ENCODE data around the gene SPEF2.
"Not testable (repeated sequence)": the region's sequence is repeated elsewhere in the genome, so short reads cannot be mapped to it uniquely, and the experiment has no call there.

SPEF2 gene

DNA sequence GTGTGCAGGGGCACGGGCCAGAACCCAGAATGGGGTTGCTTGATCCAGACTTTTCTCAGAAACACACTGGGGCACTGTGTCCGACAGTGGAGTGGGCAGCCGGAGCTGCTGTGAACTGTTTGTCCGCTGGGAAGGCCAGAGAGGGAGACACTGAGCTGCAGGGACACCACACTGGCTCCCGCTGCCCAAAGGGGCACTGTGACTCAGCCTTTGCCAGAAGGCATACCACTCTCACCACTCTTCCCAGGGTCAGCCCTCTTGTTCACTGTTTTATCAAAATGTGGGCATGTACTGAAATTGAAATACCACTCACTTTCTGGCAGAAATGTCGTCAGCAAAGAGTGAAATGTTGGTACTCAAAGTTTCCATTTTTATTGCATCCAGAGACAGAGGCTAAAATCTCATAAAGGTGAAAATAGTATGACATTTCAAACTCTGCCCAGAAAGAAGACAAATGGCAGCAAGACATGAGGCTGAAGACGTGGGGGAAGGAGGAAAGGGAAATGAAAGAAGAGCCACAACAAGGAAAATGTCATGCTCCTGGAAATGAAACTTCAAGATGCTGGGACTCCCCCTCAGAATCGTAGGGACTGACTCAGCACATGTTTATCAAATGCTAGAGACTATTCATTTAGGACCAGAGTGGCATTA lies 234.5 kb downstream of the SPEF2 start:
- DNase-seq (ENCODE audit: insufficient read length): no peak
- no peak for TF ChIP-seq POLR2AphosphoS5 (IDR thresholded peaks at IDR 0.05; ENCODE audit: low read depth, low read length)
- no peak for TF ChIP-seq TAF1 (IDR thresholded peaks at IDR 0.05; ENCODE audit: borderline replicate concordance, low read depth, low read length)
- no peak for TF ChIP-seq POLR2A (IDR thresholded peaks at IDR 0.05; ENCODE audit: low read depth, low read length)
- FAIRE-seq: peak; percentile 73

- no peak for DNase-seq (ENCODE audit: insufficient read length)
- TF ChIP-seq POLR2A (IDR thresholded peaks at IDR 0.05; ENCODE audit: low read depth, low read length) (no peak), TAF1 (IDR thresholded peaks at IDR 0.05; ENCODE audit: borderline replicate concordance, low read depth, low read length) (no peak), POLR2AphosphoS5 (IDR thresholded peaks at IDR 0.05; ENCODE audit: low read depth, low read length) (no peak)
- no peak for FAIRE-seq
Measured at GRCh38 chr5:35852773-35853172, 235.1 kb downstream of the SPEF2 start.

- FAIRE-seq (peak; percentile 62), DNase-seq (ENCODE audit: insufficient read length) (no peak)
- TF ChIP-seq POLR2AphosphoS5 (IDR thresholded peaks at IDR 0.05; ENCODE audit: low read depth, low read length) (no peak), POLR2A (IDR thresholded peaks at IDR 0.05; ENCODE audit: low read depth, low read length) (no peak), TAF1 (IDR thresholded peaks at IDR 0.05; ENCODE audit: borderline replicate concordance, low read depth, low read length) (no peak)
Measured at GRCh38 chr5:35853631-35854030, 236.0 kb downstream of the SPEF2 start.

DNA sequence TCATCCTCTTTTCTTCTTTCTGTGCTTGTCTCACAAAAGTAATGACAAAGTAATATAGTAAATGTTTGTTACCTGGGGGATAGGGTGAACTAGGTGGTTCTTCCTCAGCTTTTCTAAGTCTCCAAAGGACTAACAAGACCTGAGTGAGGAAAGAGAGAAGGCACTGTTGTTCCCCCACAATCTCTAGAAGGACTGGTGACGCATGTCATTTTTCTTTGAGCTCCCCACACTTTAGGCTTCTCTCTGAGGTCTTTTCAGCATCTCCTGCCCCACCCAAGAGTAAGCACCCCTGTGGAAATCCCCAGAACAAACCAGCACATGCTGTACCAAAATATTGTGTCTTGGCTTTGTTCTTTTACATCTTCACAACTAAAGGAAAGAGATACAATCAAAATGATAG lies 236.6 kb downstream of the SPEF2 start:
- TF ChIP-seq POLR2AphosphoS5 (IDR thresholded peaks at IDR 0.05; ENCODE audit: low read depth, low read length) (no peak), POLR2A (IDR thresholded peaks at IDR 0.05; ENCODE audit: low read depth, low read length) (no peak), TAF1 (IDR thresholded peaks at IDR 0.05; ENCODE audit: borderline replicate concordance, low read depth, low read length) (no peak)
- no peak for DNase-seq (ENCODE audit: insufficient read length)
- FAIRE-seq: peak; percentile 9

DNA sequence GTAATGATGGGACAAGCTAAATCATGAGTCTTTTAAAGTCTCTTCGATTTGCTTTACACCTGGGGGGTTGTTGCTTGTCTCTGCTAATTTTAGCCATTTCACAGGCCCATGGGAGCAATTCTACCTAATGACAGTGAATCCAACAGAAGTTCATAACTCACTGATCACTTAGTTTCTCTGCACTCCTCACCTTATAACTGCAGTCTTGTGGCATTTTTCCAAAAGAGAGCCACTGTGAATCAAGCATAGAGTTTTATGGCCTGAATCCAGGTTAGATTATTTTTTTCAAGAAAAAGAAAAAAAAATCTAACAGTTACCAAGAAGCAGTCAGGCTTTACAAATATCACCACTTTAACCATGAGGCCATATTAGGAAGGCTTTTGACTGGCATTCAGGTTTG lies 237.5 kb downstream of the SPEF2 start:
- TF ChIP-seq TAF1 (IDR thresholded peaks at IDR 0.05; ENCODE audit: borderline replicate concordance, low read depth, low read length) (no peak), POLR2AphosphoS5 (IDR thresholded peaks at IDR 0.05; ENCODE audit: low read depth, low read length) (no peak), POLR2A (IDR thresholded peaks at IDR 0.05; ENCODE audit: low read depth, low read length) (no peak)
- DNase-seq (ENCODE audit: insufficient read length) (no peak), FAIRE-seq (no peak)

GRCh38 chr5:35856186-35856764 lies 238.6 kb downstream of the SPEF2 start:
- peak; percentile 9 for FAIRE-seq
- DNase-seq (ENCODE audit: insufficient read length): not testable (repeated sequence)

DNA sequence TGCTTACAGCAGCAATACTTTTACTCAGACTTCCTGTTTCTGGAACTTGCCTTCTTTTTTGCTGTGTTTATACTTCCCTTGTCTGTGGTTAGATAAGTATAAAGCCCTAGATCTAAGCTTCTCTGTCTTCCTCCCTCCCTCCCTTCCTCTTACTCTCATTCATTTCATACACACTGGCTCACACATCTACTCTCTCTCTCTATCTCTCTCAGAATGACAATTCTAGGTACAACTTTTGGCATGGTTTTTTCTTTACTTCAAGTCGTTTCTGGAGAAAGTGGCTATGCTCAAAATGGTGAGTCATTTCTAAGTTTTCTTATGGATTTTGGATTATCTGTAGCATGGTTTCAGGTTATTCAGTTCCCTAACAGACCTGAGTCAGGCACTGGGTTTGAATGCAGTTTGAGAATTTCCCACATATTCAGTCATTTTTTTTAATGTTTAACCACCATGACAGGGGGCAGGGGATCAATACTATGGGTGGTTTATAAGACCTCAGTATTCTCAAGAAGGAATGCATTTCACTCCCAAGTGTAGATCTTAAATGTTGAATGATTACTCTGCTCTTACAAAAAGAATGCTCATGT lies 239.2 kb downstream of the SPEF2 start, which contains the start of gene IL7R:
Gene IL7R (plus strand): TSS at position 127 of the 587 bp plus-strand sequence. CDS start 87 bp downstream, at position 214.
- TF ChIP-seq POLR2AphosphoS5 (IDR thresholded peaks at IDR 0.05; ENCODE audit: low read depth, low read length) (no peak), POLR2A (IDR thresholded peaks at IDR 0.05; ENCODE audit: low read depth, low read length) (no peak), TAF1 (IDR thresholded peaks at IDR 0.05; ENCODE audit: borderline replicate concordance, low read depth, low read length) (no peak)
- FAIRE-seq (peak; percentile 33), DNase-seq (ENCODE audit: insufficient read length) (no peak)

DNA sequence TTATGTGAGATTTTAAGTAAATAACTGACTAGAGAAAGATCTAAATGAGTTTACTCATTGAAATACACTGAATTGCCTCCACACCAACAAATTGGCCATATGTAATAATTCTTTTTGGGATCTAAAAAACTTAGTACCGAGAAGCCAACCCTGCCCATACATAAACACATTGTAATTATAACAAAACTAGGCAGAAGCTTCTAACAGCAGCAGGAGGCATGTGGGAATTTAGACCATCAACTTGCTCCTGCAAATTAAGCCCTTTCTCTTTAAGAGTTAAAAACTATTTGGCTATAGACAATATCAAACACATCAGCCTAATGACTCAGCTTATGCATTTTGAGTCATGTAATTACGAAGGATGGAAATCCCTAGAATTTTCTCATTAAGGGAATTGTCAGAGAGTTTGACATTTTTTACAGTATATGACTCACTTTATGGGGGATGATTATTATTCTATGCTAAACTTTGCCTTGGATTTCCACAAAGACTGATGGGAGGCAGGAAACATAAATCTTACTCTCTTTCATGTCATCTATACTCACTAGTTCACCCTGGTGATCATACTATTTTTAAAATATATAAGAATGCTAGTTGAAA lies 240.0 kb downstream of the SPEF2 start:
- DNase-seq (ENCODE audit: insufficient read length): no peak
- peak; percentile 68 for FAIRE-seq
- no peak for TF ChIP-seq POLR2AphosphoS5 (IDR thresholded peaks at IDR 0.05; ENCODE audit: low read depth, low read length)
- no peak for TF ChIP-seq POLR2A (IDR thresholded peaks at IDR 0.05; ENCODE audit: low read depth, low read length)
- no peak for TF ChIP-seq TAF1 (IDR thresholded peaks at IDR 0.05; ENCODE audit: borderline replicate concordance, low read depth, low read length)

GRCh38 chr5:35859101-35859661 lies 241.5 kb downstream of the SPEF2 start:
- peak; percentile 58 for FAIRE-seq

GRCh38 chr5:35860686-35861085 lies 243.0 kb downstream of the SPEF2 start:
- FAIRE-seq (no peak), DNase-seq (ENCODE audit: insufficient read length) (no peak)
- TF ChIP-seq TAF1 (IDR thresholded peaks at IDR 0.05; ENCODE audit: borderline replicate concordance, low read depth, low read length): no peak
- TF ChIP-seq POLR2AphosphoS5 (IDR thresholded peaks at IDR 0.05; ENCODE audit: low read depth, low read length): no peak
- TF ChIP-seq POLR2A (IDR thresholded peaks at IDR 0.05; ENCODE audit: low read depth, low read length): no peak

More at GRCh38 chr5:35859101-35859661, 241.5 kb downstream of the SPEF2 start:
- no peak for TF ChIP-seq POLR2AphosphoS5 (IDR thresholded peaks at IDR 0.05; ENCODE audit: low read depth, low read length)
- TF ChIP-seq TAF1 (IDR thresholded peaks at IDR 0.05; ENCODE audit: borderline replicate concordance, low read depth, low read length): no peak
- TF ChIP-seq POLR2A (IDR thresholded peaks at IDR 0.05; ENCODE audit: low read depth, low read length): no peak
- no peak for DNase-seq (ENCODE audit: insufficient read length)

DNA sequence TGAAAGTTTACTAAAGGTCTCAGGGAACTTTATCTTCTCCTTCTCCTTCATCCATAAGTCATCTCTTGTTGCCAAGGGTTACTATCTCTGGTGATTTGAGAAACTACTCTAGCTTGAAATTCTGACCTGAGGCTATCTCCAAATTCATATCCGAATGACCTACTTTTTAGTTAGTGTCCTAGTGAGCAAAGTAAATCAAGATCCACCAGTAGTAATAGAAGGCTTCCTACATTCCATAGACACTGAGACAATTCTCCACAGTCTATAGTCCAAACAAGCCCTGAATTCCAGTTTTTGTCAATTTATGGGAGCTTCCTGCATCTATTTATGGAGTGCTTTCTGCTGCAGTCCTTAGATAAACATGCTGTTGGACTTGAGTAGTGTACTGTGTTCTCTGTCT lies 244.1 kb downstream of the SPEF2 start:
- TF ChIP-seq POLR2A (IDR thresholded peaks at IDR 0.05; ENCODE audit: low read depth, low read length) (no peak), TAF1 (IDR thresholded peaks at IDR 0.05; ENCODE audit: borderline replicate concordance, low read depth, low read length) (no peak), POLR2AphosphoS5 (IDR thresholded peaks at IDR 0.05; ENCODE audit: low read depth, low read length) (no peak)
- FAIRE-seq (no peak), DNase-seq (ENCODE audit: insufficient read length) (no peak)

Measured in GM12892 (cell line).